A673 (cell line): ENCODE measurements around the gene CORO2A. TPM values are rescaled to one million over a fixed set of nuclear protein-coding genes. Genes with fewer than 3 reads are reported as not detected.

Source experiments
- BruUV-seq: library from RNA; stranded (reverse); fragments of 400-500 nt; replicated peaks from 2 replicates; lab custom pipeline; 2021; lab: Mats Ljungman, UMichigan
- CTCF ChIA-PET: fragments of 300-600 bp; sonication (Branson Sonifier 250); formaldehyde crosslinking; loops from one replicate; lab custom pipeline; 2022; ENCODE audit warnings: antibody characterized with exemption; lab: Charles Lee
- POLR2A ChIA-PET: fragments of 300-600 bp; sonication (Branson Sonifier 250); formaldehyde crosslinking; loops from one replicate; lab custom pipeline; 2022; ENCODE audit warnings: antibody characterized with exemption; ENCODE audit not compliant: low non-redundant PET; lab: Charles Lee
- DNase-seq: peaks from one replicate; pipeline ENCODE4 v3.0.0-alpha.2; 2015; ENCODE audit warnings: low spot score
- H3K27ac ChIP-seq: fragments of 200-600 bp; sonication (generic); 2 replicates; pipeline ENCODE4 v1.5.1; 2016; ENCODE audit warnings: mixed run types, low read depth, mild to moderate bottlenecking, mixed read lengths, antibody characterized with exemption, low read length; ENCODE audit not compliant: poor library complexity, severe bottlenecking
- H3K27me3 ChIP-seq: fragments of 200-600 bp; sonication (generic); replicated peaks from 2 replicates; pipeline ENCODE4 v1.6.1; 2017; ENCODE audit warnings: mixed run types, low read depth, mild to moderate bottlenecking, mixed read lengths, antibody characterized with exemption, low read length; ENCODE audit not compliant: insufficient read depth, poor library complexity
- H3K36me3 ChIP-seq: fragments of 200-600 bp; sonication (generic); 2 replicates; pipeline ENCODE4 v1.6.1; 2016; ENCODE audit warnings: mixed run types, mild to moderate bottlenecking, mixed read lengths, antibody characterized with exemption, low read length; ENCODE audit not compliant: insufficient read depth, poor library complexity, severe bottlenecking
- H3K4me1 ChIP-seq: fragments of 200-600 bp; sonication (generic); 2 replicates; pipeline ENCODE4 v1.6.1; 2017; ENCODE audit warnings: mixed run types, mild to moderate bottlenecking, mixed read lengths, antibody characterized with exemption, low read length; ENCODE audit not compliant: insufficient read depth, poor library complexity, severe bottlenecking
- H3K4me3 ChIP-seq: fragments of 200-600 bp; sonication (generic); 2 replicates; pipeline ENCODE4 v1.5.1; 2016; ENCODE audit warnings: low read depth, mixed run types, mild to moderate bottlenecking, mixed read lengths, low read length; ENCODE audit not compliant: poor library complexity, severe bottlenecking
- H3K9me3 ChIP-seq: fragments of 200-600 bp; sonication (generic); 2 replicates; pipeline ENCODE4 v1.6.1; 2016; ENCODE audit warnings: mixed run types, low read depth, mild to moderate bottlenecking, mixed read lengths, antibody characterized with exemption, low read length; ENCODE audit not compliant: poor library complexity, severe bottlenecking
- EZH2 ChIP-seq: fragments of 200-600 bp; sonication (generic); IDR thresholded peaks from 2 replicates; pipeline ENCODE4 v1.6.1; 2017; ENCODE audit warnings: borderline replicate concordance, low read depth, mild to moderate bottlenecking, mixed read lengths, antibody characterized with exemption, low read length; ENCODE audit not compliant: poor library complexity, severe bottlenecking
- intact Hi-C: fragments of 100-400 bp; cut with micrococcal nuclease; formaldehyde crosslinking; loops from one replicate; pipeline ENCODE4 v1.10.0; 2022; ENCODE audit not compliant: unreplicated experiment
- microRNA-seq: library from miRNA; unstranded; fragments of <30 nt; microRNA quantifications from one replicate; pipeline ENCODE4 v1.2.0, GENCODE V29; 2021
- total RNA-seq: library from RNA; stranded (reverse); gene quantifications from 2 replicates; pipeline ENCODE4 v1.2.3, GENCODE V29; 2021
- TF ChIP-seq, protein P1 (sequence below): fragments of 300-800, 200-600 bp; sonication (generic); conservative IDR thresholded peaks from 2 replicates; pipeline ENCODE4 v1.5.1; 2017; ENCODE audit warnings: low read depth, mild to moderate bottlenecking, antibody characterized with exemption, low read length, moderate library complexity, mixed read lengths

The CORO2A gene
- total RNA-seq, 1 experiment from 2014 or later = 0.52 TPM

GRCh38 chr9:98074115-98074990, 118.1 kb downstream of the CORO2A start:
- POLR2A ChIA-PET = no interaction called here
- H3K36me3 ChIP-seq = no peaks in the 10 kb centered on the region
- no peak overlapping the region for H3K4me3 ChIP-seq
- H3K27me3 ChIP-seq = no peaks in the 10 kb centered on the region
- no TSS peak for BruUV-seq
- intact Hi-C loops = loop anchor here (1.0 to 10.0 kb wide), 2 partner anchors 189 to 700 kb away; no protein-coding TSS in a partner anchor
- H3K27ac ChIP-seq = peak overlapping the region; percentile 9
- DNase-seq = peak; percentile 76
- H3K4me1 ChIP-seq = peaks cover 9% of the 10 kb centered on the region
- no peak for TF ChIP-seq EZH2
- TF ChIP-seq, protein P1, sequence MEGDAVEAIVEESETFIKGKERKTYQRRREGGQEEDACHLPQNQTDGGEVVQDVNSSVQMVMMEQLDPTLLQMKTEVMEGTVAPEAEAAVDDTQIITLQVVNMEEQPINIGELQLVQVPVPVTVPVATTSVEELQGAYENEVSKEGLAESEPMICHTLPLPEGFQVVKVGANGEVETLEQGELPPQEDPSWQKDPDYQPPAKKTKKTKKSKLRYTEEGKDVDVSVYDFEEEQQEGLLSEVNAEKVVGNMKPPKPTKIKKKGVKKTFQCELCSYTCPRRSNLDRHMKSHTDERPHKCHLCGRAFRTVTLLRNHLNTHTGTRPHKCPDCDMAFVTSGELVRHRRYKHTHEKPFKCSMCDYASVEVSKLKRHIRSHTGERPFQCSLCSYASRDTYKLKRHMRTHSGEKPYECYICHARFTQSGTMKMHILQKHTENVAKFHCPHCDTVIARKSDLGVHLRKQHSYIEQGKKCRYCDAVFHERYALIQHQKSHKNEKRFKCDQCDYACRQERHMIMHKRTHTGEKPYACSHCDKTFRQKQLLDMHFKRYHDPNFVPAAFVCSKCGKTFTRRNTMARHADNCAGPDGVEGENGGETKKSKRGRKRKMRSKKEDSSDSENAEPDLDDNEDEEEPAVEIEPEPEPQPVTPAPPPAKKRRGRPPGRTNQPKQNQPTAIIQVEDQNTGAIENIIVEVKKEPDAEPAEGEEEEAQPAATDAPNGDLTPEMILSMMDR = peak; percentile 97
- no peaks in the 10 kb centered on the region for H3K9me3 ChIP-seq
- CTCF ChIA-PET = interaction anchor here (0.5 to 0.7 kb wide), 4 partner anchors 94 to 933 kb away, joined by 3 to 4 read pairs (median 3); no protein-coding TSS in a partner anchor

DNA sequence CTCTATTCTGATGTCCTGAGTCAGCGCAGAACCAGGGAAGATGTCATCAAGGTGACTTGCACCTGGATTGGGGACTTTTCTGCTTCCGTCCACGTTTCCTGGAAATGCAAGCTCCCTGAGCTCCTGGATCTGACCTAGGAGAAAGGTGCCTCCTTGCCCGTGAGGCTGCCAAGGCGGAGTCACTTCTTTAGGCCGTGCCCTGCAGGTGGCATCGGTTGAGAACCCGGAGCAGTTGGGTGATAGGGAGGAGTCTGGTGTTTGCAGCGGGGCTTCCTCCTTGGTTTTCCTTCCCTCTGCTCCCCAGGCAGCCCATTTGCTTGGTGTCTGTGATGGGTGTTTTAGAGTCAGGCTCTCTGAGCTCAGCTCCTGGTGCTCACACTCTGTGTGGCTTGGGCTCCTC, 120.7 kb downstream of the CORO2A start:
- Histone ChIP-seq H3K4me3 (no peak overlapping the region), H3K36me3 (no peaks in the 10 kb centered on the region), H3K27ac (no peak overlapping the region), H3K9me3 (no peaks in the 10 kb centered on the region), H3K27me3 (no peaks in the 10 kb centered on the region), H3K4me1 (peaks cover 9% of the 10 kb centered on the region)
- TF ChIP-seq EZH2 = no peak
- TF ChIP-seq, protein P1 = no peak
- no peak for DNase-seq
- intact Hi-C loops = loop anchor here (10.0 kb wide), 1 partner anchor 703 kb away; no protein-coding TSS in a partner anchor
- no TSS peak for BruUV-seq
- ChIA-PET POLR2A (no interaction called here), CTCF (no interaction called here)

Small RNA genes lying within 50 kb of the gene (microRNA-seq; reads per million reads assigned to microRNA genes)
- gene MIR6854 = not detected

Other genes with a start within 250 kb of the CORO2A start
- 237 and 246 TPM in 2 replicates for gene ANP32B, start 209.3 kb downstream of the CORO2A start, total RNA-seq
- 40.6 and 41.9 TPM in 2 replicates for gene NANS, start 135.9 kb downstream of the CORO2A start, total RNA-seq
- 3.8 and 5.4 TPM in 2 replicates for gene TRIM14, start 73.4 kb downstream of the CORO2A start, total RNA-seq
- 2.8 and 3.2 TPM in 2 replicates for gene TBC1D2, start 63.0 kb upstream of the CORO2A start, total RNA-seq